ENCODE measurements around the gene TSPAN9.

Gene TSPAN9

DNA sequence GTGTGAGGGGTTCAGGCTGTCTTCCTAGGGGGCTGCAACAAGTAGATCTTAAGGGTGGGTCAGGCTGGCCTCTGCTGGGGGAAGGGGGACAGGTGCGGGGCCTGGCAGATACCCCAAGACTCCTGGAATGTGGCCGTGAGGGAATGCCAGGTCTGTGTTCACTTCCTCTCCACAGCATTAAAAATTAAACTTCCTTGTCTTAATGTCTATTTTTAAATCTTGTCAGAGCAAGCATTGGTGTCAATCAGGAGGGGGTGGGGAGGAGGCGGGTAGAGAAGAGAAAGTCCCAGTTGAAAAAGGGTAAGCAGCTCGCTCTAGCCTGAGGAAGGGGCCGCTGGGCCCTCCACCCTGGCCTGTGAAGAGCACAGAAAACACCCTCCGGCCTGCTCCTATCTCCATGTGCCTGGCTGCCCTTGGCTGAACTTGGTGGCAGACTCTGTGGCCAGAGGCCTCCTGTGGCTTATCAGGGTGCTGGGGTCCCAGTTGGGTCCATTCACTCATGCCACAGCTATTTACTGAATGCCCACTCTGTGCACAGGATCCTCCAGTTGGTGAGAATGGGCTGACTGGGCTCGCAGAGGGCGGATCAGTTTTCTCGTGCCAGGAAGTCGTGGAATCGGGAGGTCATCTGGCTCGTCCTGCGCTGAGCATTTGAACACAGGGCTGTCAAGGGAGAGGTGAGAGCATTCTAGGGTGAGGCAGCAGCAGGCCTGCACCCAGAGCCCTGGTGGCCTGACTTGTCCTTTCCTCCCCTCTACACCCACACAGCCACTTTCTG lies 128.8 kb downstream of the TSPAN9 start:
- no peak for DNase-seq (ENCODE audit: low read depth in 2 of 2)

DNA sequence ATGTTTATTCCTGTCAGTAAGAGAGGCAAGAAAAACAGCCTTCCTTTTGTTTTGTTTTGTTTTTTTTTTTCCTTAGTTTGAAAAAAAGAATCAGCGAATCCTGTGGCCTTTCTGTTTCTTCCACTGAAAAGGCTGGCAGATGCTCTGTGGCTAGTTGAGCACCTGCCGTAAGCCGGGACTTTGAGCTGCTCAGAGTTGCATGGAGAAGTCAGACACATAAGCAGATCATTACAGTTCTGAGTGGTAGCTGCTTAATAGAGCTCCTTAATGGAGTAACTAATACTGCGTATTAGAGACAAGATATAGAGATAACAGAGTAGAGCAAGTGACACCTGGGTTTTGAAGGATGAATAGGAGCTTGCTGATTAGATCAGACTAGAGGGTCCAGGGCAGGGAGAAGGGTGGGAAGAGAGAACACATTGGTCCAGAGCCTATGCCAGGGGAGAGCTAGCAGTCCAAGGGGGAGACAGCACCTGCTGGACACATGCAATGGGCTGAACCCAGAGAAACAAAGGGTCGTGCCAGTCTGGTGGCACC lies 129.4 kb downstream of the TSPAN9 start:
- no peak for DNase-seq (ENCODE audit: low read depth in 2 of 2)

- no peak for DNase-seq (ENCODE audit: low read depth in 2 of 2)
Measured at GRCh38 chr12:3207175-3207574, 130.0 kb downstream of the TSPAN9 start.

DNA sequence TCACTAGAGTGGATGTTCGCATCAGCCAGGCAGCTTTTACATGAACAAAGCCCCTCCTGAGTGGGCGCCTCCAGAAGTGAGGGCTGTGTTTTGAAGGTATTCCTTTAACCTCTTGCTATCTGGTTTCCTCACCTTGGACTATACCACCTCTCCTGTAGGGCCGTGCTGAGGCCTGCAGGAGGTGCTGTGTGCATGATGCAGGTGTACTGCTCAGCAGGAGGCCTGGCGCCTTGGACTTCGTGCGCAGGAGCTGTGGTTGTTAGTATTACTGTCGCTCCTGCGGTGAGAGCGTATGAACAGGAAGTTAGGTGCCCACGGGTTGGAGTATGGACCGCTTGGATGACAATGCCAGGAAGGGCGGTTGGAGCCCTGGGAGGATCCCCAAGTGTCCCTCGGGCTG lies 130.7 kb downstream of the TSPAN9 start:
- no peak for DNase-seq (ENCODE audit: low read depth in 2 of 2)

DNA sequence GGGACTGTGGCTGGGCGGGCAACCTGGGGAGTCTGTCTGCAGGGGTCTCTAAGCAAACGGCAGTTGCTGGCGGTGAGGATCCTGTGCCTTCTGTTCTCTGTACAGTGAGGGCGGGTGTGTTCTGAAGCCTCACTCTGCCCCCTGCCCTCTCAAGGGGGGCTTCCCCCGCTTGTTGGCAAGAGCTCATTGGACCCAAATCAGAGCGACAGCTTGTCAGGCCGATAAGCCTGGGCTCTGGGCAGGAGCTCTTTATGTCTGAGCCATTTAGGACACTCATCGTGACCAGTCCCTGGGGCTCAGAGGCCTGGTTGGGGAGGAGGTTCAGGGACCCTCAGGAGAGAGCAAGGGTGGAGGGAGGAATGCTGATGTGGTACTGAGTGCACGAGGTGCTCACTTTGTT lies 136.0 kb downstream of the TSPAN9 start:
- no peak for DNase-seq (ENCODE audit: low read depth in 2 of 2)

DNA sequence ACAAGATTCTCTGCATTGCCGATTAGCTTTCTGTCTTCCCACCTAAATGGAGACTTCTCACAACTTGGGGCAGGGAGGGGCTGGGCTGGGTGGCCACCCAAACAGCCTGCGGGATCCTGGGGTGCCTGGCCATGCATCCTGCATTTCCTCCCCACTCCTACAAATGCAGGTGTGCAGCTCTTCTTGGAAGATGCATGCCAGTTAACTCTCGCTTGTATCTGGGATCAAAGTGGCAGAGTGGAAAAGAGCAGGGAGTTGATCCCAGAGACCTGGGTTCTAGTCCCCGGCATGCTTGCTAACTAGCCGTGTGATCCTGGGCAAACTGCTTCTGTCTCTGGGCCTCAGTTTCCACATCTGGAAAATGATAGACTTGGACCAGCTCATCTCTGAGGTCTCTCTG lies 136.6 kb downstream of the TSPAN9 start:
- DNase-seq (ENCODE audit: low read depth in 2 of 2), result no peak

GRCh38 chr12:3214526-3215365 lies 137.6 kb downstream of the TSPAN9 start:
- no peak for DNase-seq (ENCODE audit: low read depth in 2 of 2)

GRCh38 chr12:3215410-3215975 lies 138.3 kb downstream of the TSPAN9 start:
- DNase-seq (ENCODE audit: low read depth in 2 of 2), result no peak

GRCh38 chr12:3216097-3216496 lies 138.9 kb downstream of the TSPAN9 start:
- DNase-seq (ENCODE audit: low read depth in 2 of 2), result no peak

DNA sequence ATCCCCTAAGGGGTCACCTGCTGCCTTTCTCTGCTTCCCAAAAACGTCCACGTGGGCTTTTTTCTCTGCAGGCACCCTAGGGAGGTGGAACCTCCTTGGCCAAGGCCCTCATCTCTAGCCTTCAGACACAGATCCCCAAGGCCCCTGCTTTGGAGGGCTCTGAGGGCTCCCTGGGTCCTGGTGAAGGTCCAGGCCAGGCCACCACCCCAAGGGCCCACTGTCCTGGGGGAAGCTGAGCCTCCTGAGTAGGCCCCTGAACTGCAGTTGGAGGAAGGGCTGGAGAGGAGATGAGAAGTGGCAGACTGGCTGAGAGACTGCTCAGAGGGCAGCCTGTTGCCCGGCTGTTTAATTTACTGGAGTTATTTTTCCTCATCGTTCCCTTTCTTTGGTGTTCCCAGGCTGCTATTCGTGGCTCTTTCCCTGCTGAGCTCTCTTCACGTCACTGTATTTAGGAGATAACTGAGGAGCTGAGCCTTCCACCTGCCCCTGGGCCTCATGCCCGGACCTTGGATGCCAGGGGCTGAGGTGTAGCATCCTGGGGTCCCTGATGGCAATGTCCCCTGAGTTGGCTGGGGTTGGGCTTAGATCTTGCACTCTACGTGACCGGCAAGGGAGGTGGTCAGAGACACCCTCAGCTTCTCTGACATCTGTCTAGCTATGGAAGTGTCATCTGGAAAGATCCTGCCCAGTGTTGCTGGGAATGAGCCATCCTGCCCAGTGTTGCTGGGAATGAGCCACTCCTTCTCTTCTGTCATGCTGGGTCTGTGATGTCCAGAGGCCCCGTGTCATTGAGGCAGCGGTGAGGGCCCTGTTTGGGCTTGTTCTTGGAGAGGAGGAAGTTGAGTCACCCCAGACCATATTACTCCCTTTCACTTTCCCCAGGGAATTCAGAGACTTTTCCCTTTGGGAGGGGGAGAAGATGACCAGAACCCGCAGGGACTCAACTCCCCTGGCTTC lies 139.8 kb downstream of the TSPAN9 start:
- no peak for DNase-seq (ENCODE audit: low read depth in 2 of 2)

DNA sequence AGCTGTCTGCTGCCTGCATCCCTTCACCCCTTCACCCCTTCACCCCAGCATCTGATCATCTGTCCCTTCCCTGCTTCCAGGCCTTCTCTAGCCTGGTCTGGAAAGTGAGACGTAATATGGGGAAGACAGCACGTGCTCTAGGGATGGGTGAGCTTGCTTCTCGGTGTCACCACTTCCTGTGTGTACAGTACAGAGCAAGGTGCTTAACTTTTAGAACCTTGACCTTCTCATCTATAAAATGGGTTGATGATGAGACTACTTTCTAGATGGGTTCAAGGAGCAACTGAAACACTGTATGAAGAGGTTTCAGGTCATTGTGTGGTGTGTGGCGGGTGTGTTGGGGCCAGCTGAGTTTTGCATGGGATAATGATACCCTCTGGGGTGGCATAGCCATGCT lies 140.5 kb downstream of the TSPAN9 start:
- DNase-seq (ENCODE audit: low read depth in 2 of 2), result no peak

GRCh38 chr12:3218228-3219171 lies 141.3 kb downstream of the TSPAN9 start:
- no peak for DNase-seq (ENCODE audit: low read depth in 2 of 2)

- no peak for DNase-seq (ENCODE audit: low read depth in 2 of 2)
Measured at GRCh38 chr12:3219233-3219632, 142.1 kb downstream of the TSPAN9 start.

- DNase-seq (ENCODE audit: low read depth in 2 of 2), result no peak
Measured at GRCh38 chr12:3220382-3221321, 143.5 kb downstream of the TSPAN9 start.

DNA sequence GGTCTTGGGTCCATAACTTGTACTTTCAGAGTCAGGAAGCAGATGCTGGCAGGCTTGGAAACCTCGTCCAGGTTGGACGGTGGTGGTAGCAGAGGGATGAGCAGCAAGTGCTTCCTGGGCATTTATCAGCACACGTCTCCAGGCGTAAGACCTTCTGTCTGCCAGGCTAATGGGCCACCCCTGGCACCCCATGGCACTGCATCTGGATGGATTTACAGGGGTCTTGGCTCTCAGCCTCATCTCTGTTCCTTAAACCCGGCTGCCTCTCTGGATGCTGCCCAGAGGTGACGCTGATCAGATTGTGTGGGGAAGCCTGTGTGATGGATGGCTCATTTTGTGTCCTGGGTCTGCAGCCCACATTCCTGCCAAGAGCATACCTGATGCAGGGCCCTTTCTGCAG lies 145.1 kb downstream of the TSPAN9 start:
- no peak for DNase-seq (ENCODE audit: low read depth in 2 of 2)

GRCh38 chr12:3222979-3223378 lies 145.8 kb downstream of the TSPAN9 start:
- no peak for DNase-seq (ENCODE audit: low read depth in 2 of 2)

GRCh38 chr12:3223601-3224529 lies 146.7 kb downstream of the TSPAN9 start:
- no peak for DNase-seq (ENCODE audit: low read depth in 2 of 2)

GRCh38 chr12:3224530-3224903 lies 147.3 kb downstream of the TSPAN9 start:
- no peak for DNase-seq (ENCODE audit: low read depth in 2 of 2)

All from stimulated activated CD8-positive, alpha-beta memory T cell treated with anti-CD3 and anti-CD28 coated beads, Interleukin-15, amount 100 ng/mL, for 4 hours (primary cell).